Activated T-helper 9 cell treated with anti-CD3 and anti-CD28 coated beads, Interleukin-2, amount 50 U/mL, for 16 hours (primary cell): Measurements from ENCODE around the gene CLDN9.

Experiments used
- DNase-seq: peaks from one replicate; pipeline ENCODE4 v3.0.0-alpha.2; 2020; ENCODE audit warnings: low read depth

CLDN9 gene

GRCh38 chr16:2996298-2996697, 16.4 kb upstream of the CLDN9 start:
- no peak for DNase-seq

- no peak for DNase-seq
Observed at GRCh38 chr16:2999929-3000328, 12.8 kb upstream of the CLDN9 start.

- no peak for DNase-seq
Observed at GRCh38 chr16:3000540-3000939, 12.2 kb upstream of the CLDN9 start.

- DNase-seq, result no peak
Observed at GRCh38 chr16:3001316-3001715, 11.4 kb upstream of the CLDN9 start.

GRCh38 chr16:3003582-3004270, 9.0 kb upstream of the CLDN9 start:
- peak; percentile 92 for DNase-seq

GRCh38 chr16:3004319-3004718, 8.4 kb upstream of the CLDN9 start:
- no peak for DNase-seq

GRCh38 chr16:3004781-3005284, 7.9 kb upstream of the CLDN9 start:
- DNase-seq, result no peak

GRCh38 chr16:3007059-3007956, 5.4 kb upstream of the CLDN9 start:
- DNase-seq, result no peak

- no peak for DNase-seq
Observed at GRCh38 chr16:3007957-3008689, 4.6 kb upstream of the CLDN9 start.

- no peak for DNase-seq
Observed at GRCh38 chr16:3008690-3009037, 4.1 kb upstream of the CLDN9 start.

- no peak for DNase-seq
Observed at GRCh38 chr16:3009568-3010390, 2.9 kb upstream of the CLDN9 start.

GRCh38 chr16:3010510-3010909, 2.2 kb upstream of the CLDN9 start:
- no peak for DNase-seq

- DNase-seq, result no peak
Observed at GRCh38 chr16:3012246-3012645, 477 bp upstream of the CLDN9 start.

- DNase-seq, result no peak
Observed at GRCh38 chr16:3013491-3013951, 798 bp downstream of the CLDN9 start.

- DNase-seq, result no peak
Observed at GRCh38 chr16:3013998-3014690, 1.4 kb downstream of the CLDN9 start.

- DNase-seq, result no peak
Observed at GRCh38 chr16:3014971-3015370, 2.2 kb downstream of the CLDN9 start.

GRCh38 chr16:3015865-3016521, 3.3 kb downstream of the CLDN9 start:
- DNase-seq, result no peak

GRCh38 chr16:3017344-3017743, 4.6 kb downstream of the CLDN9 start:
- no peak for DNase-seq

GRCh38 chr16:3017794-3018506, 5.2 kb downstream of the CLDN9 start, which contains the start of gene CLDN6:
TSS of gene CLDN6 (minus strand) at chr16:3018183. CDS start at chr16:3016021, 2,162 bp downstream.
- no peak for DNase-seq
